NK-92 (cell line): ENCODE results near the gene KLHL29.

Experiments used
- DNase-seq: peaks from one replicate; lab custom pipeline; 2025; ENCODE audit not compliant: unreplicated experiment; lab: John Stamatoyannopoulos, UW

The KLHL29 gene

GRCh38 chr2:23526835-23527790 is 142.1 kb downstream of the KLHL29 start:
- no peak for DNase-seq

- DNase-seq: no peak
Measured at GRCh38 chr2:23528171-23528570, 143.2 kb downstream of the KLHL29 start.

DNA sequence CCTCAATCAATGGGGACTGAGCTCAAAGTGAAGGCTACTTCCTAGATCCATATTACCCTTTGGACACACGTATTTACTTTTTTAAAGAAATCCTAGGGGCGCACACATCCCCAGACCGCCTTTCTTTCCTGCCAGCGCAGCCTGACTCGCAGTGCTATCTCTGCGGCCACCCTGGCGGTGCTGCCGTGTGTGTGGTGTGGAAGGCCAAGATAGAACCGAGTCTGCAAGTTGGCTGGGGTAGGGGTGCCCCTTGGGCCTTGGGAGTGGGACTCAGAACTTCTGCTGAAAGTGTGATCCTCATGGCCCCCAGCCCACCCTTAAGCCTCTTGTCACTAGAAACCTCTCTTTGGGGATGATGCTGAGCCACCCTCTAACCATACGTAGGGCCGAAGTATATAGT is 143.7 kb downstream of the KLHL29 start:
- no peak for DNase-seq

GRCh38 chr2:23529659-23530058 is 144.7 kb downstream of the KLHL29 start:
- no peak for DNase-seq

GRCh38 chr2:23530206-23530908 is 145.4 kb downstream of the KLHL29 start:
- DNase-seq: no peak

DNA sequence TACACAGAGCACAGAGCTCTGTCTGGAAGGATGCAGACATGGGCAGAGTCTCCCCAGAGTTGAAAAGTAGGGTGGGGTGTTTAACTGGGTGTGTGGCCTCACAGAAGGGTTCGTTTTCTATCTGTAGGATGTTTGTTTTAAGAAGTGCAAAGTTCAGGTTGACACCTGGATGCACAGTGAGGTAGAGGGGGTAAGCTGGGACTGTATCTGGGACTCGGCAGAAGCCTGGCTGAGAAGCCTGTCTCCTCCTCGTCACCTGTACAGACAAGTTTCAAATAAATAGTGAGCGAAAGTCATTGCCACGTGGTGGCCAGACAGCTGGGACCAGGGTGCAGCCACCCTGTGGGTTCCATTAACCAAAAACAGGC is 145.9 kb downstream of the KLHL29 start:
- no peak for DNase-seq

DNA sequence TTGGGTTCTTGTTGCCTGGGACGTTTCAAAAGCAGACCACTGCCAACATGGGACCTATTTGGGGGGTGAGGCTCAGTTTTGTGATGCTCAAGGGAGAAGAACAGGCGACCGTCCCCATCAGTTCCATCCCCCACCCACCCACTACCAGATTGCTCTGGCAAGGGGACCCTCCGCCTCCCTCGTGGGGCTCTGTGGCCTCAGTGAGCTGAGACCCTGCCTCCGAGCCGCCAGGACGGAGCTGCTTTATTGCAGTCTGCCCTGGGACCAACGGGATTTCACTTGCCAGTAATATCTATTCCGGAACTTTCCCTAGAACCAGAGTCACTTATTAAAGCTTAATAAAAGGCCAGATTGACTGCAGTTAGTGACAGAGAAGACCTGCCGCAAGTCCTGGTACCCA is 146.3 kb downstream of the KLHL29 start:
- no peak for DNase-seq

DNA sequence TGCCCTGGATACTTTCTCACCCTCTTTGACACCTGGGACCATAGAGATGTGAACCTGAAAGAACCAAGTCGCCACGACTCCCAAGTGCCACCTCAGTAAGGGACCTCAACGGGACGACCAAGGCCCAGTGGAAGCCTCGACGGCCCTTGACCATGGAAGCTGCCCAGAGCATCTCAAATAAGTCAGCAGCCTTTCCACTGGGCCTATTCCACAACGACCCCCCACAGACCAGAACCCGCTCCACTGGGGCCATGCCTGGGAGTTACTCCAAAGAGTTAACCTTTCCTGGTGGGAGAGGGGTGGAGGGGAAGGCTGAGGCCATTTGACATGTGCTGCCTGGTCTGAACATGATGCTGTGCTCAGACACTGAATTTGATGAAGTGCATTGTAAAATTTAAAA is 146.9 kb downstream of the KLHL29 start:
- no peak for DNase-seq

DNA sequence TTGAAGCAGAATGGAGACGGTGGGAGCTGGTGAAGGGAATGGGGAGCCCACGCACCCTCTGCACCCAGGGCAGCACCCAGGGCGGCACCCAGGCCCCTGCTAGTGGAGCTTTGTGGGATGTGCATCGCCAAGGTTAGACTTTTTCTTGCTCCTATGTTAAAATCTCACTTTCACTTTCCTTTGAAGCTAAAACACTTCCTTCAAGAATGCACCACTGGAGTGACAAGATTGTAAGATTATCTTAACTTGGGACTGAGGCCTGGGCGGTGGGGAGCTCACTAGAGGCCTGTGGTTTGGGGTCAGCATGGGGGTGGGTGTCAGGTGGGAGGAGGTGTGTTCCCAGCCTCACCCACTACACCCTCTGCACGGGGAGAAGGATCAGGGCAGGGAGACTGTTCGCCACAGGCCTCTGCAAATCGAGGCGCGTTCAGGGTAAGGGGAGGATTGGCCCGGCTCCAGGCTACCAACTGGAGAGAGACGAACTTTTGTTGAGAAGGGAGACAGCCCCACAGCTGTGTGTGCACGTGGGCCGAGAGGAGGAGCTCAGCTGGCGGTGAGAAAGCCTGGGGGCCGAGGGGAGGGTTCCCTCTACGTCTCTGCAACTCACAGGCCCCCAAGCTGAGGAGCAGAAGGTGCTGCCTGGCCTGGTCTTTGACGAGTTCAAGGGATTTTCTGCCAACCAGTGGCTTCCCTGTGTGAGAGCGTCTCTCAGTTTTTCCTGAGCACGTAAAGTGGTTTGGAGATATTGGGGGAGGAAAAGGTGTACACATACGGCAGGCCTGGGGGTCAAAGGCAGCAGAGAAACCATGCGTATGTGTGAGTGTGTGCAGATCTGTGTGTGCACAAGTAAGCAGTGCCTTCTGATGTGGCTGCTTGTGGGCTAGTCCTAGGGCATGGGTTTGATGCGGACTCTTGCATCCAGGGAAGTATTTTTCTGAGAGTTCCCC is 147.7 kb downstream of the KLHL29 start:
- no peak for DNase-seq

DNA sequence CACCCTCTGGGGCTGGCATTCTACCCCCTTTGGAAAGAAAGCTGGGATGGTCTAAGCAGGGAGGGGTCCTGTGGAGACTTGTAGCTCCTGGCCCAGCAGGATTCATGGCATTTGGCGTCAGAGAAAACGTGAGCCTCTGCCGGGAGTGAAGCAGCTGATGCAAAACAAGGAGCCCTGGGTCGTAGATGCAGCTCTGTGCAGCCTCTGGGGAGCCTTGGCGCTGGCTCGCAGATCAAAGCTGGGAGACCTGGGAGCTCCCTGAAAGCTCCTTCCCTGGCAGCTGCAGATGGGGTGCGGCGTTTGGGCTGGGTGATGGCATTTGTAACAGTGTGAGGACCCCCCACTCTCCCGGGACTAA is 148.3 kb downstream of the KLHL29 start:
- DNase-seq: no peak

GRCh38 chr2:23534771-23535170 is 149.8 kb downstream of the KLHL29 start:
- no peak for DNase-seq

- DNase-seq: no peak
Measured at GRCh38 chr2:23536326-23536725, 151.3 kb downstream of the KLHL29 start.

GRCh38 chr2:23537991-23538390 is 153.0 kb downstream of the KLHL29 start:
- DNase-seq: no peak

- DNase-seq: no peak
Measured at GRCh38 chr2:23538566-23538965, 153.6 kb downstream of the KLHL29 start.

- DNase-seq: no peak
Measured at GRCh38 chr2:23540804-23541360, 155.9 kb downstream of the KLHL29 start.

DNA sequence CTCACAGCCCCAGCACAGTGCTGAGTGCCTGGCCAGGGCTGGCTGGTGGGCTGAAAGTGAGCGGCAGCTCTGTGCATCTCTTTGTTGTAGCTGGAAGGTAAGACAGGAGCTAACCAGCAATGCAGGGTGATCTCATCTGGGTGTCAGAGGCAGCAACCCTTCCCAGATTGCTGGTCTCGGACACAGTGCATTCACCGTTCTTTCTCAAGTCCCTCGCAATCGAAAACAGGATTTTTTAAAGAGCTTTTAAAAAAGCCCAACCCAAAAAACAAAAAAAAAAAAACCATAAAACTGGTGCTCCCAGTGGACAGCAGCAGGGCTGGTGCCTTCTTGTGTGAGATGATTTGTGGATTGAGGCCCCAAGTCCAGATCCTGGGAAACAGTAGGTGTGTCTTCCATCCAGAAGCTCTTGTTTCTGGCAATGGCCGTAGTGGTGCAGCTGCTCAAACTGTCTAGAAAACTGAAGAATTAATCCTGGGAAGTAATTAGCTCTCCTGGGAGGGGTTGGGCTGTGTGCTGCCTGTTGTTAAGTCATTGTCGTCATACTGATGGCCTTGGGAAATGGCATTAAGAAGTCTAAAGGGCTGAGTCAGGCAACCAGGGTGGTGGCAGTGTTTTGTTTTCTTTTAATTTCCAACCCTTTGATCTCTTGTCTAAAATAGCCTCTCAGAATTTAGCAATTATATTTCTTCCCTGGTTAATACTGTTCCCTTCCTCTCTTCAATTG is 156.7 kb downstream of the KLHL29 start:
- DNase-seq: no peak

DNA sequence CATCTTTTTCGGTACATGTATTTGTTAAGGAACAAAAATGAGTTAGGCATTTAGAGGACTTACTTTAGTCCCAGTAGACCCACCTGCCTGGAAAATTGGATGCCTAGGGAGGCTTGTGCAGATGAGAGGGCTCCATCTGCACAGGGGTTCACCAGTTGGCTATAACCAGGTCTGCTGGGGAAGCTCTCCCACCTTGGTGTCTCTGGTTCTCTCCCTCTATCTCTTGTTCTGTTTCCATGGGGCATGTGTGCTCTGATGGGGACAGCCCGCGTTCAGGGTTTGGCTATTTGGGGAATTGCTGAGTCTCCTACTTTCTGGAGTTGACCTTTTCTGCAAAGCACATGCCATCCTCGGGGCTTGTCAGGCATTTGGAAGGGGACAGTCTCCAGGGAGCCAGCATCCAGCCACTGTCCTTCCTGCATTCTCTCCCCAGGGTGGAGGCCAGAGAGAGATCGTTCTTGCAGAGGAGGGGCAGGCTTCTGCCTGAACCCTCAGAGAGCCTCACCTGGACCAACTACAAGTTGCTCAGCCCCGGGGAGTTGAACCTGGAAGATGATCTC is 157.3 kb downstream of the KLHL29 start:
- no peak for DNase-seq

- no peak for DNase-seq
Measured at GRCh38 chr2:23543302-23543701, 158.3 kb downstream of the KLHL29 start.

GRCh38 chr2:23543728-23544127 is 158.7 kb downstream of the KLHL29 start:
- DNase-seq: no peak
